Measurements from ENCODE around the gene ODR4.

DNA sequence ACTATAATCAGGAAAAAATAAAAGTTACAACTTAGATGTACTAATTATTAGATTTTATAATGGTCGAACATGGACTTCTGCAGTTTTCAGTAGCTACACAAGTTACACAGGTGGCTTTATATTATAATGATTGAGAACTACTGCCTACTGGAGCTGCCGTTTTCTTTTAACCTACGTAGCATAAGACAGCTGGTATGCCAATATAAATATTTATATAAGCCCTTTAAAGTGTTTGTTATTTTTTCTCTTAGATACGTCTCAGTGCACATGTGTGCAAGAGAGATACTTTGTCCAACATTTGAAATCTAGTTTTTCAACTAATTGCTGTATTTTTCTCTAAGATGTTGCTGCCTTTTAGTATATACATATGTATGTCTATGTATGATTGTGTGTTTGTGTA, 42.9 kb downstream of the ODR4 start:
- TF ChIP-seq GATA2 (CRISPR knock-in tag; IDR thresholded peaks at IDR 0.05) (no peak), MEF2A (IDR thresholded peaks at IDR 0.05; ENCODE audit: borderline replicate concordance, low read depth) (no peak), RXRA (IDR thresholded peaks at IDR 0.05; ENCODE audit: borderline replicate concordance, low read depth) (no peak), GABPA (IDR thresholded peaks at IDR 0.05; ENCODE audit: low read depth) (no peak), NFIC (IDR thresholded peaks at IDR 0.05; ENCODE audit: borderline replicate concordance) (no peak), TAF1 (IDR thresholded peaks at IDR 0.05; ENCODE audit: borderline replicate concordance, low read depth, low read length) (no peak), FOSL2 (IDR thresholded peaks at IDR 0.05; ENCODE audit: borderline replicate concordance, low read depth) (no peak), POLR2AphosphoS5 (IDR thresholded peaks at IDR 0.05; ENCODE audit: low read depth, low read length) (no peak), FOXJ3 (CRISPR knock-in tag; IDR thresholded peaks at IDR 0.05) (no peak), EZH2phosphoT487 (IDR thresholded peaks at IDR 0.05; ENCODE audit: borderline replicate concordance, low read depth) (no peak)
- TF ChIP-seq, protein P1, sequence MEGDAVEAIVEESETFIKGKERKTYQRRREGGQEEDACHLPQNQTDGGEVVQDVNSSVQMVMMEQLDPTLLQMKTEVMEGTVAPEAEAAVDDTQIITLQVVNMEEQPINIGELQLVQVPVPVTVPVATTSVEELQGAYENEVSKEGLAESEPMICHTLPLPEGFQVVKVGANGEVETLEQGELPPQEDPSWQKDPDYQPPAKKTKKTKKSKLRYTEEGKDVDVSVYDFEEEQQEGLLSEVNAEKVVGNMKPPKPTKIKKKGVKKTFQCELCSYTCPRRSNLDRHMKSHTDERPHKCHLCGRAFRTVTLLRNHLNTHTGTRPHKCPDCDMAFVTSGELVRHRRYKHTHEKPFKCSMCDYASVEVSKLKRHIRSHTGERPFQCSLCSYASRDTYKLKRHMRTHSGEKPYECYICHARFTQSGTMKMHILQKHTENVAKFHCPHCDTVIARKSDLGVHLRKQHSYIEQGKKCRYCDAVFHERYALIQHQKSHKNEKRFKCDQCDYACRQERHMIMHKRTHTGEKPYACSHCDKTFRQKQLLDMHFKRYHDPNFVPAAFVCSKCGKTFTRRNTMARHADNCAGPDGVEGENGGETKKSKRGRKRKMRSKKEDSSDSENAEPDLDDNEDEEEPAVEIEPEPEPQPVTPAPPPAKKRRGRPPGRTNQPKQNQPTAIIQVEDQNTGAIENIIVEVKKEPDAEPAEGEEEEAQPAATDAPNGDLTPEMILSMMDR (IDR thresholded peaks at IDR 0.05): no peak
- TF ChIP-seq, protein P2, sequence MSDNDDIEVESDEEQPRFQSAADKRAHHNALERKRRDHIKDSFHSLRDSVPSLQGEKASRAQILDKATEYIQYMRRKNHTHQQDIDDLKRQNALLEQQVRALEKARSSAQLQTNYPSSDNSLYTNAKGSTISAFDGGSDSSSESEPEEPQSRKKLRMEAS (IDR thresholded peaks at IDR 0.05; ENCODE audit: low read depth): no peak
- TF ChIP-seq, protein P3, sequence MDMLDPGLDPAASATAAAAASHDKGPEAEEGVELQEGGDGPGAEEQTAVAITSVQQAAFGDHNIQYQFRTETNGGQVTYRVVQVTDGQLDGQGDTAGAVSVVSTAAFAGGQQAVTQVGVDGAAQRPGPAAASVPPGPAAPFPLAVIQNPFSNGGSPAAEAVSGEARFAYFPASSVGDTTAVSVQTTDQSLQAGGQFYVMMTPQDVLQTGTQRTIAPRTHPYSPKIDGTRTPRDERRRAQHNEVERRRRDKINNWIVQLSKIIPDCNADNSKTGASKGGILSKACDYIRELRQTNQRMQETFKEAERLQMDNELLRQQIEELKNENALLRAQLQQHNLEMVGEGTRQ (IDR thresholded peaks at IDR 0.05; ENCODE audit: borderline replicate concordance, low read depth, low read length): no peak

Data from SK-N-SH (cell line).